CD14-positive monocyte (primary cell): ENCODE measurements around the gene CHMP2A. TPM values are rescaled to one million over a fixed set of nuclear protein-coding genes. Genes with fewer than 3 reads are reported as not detected.

Experiments used
- DNase-seq, 3 donors: peaks; one replicate each; pipeline ENCODE4 v3.0.0-alpha.2; 2011 to 2022
- H2AFZ ChIP-seq: 2 replicates; pipeline ENCODE4 v1.6.0; 2012; ENCODE audit warnings: mild to moderate bottlenecking, low read depth, low read length, inconsistent platforms; ENCODE audit not compliant: insufficient read depth, poor library complexity, severe bottlenecking
- H3K27ac ChIP-seq, 2 donors: 1 replicate in 1 of 2; 2 replicates in 1 of 2; pipeline ENCODE4 v1.5.1; 2012 to 2013; ENCODE audit warnings: low read length in 2 of 2, control low read depth in 1 of 2, inconsistent platforms in 1 of 2, low read depth in 1 of 2, mild to moderate bottlenecking in 1 of 2
- H3K27me3 ChIP-seq, 2 donors: one replicate each; pipeline versions ENCODE4 v1.6.0 to v1.6.1; 2011 to 2013; ENCODE audit warnings: low read length in 2 of 2; ENCODE audit not compliant: control insufficient read depth in 2 of 2, insufficient read depth in 2 of 2
- H3K36me3 ChIP-seq, 2 donors: replicated peaks in 1 of 2; 1 replicate in 1 of 2; 2 replicates in 1 of 2; pipeline versions ENCODE4 v1.5.1 to v1.6.1; 2012 to 2013; ENCODE audit warnings: low read length in 2 of 2, control low read depth in 1 of 2, inconsistent platforms in 1 of 2, mild to moderate bottlenecking in 1 of 2; ENCODE audit not compliant: insufficient read depth in 2 of 2, control insufficient read depth in 1 of 2
- H3K4me1 ChIP-seq, 2 donors: 1 replicate in 1 of 2; 2 replicates in 1 of 2; pipeline versions ENCODE4 v1.5.1 to v1.6.1; 2012 to 2013; ENCODE audit warnings: low read length in 2 of 2, control low read depth in 1 of 2, inconsistent platforms in 1 of 2, mild to moderate bottlenecking in 1 of 2, moderate library complexity in 1 of 2; ENCODE audit not compliant: insufficient read depth in 2 of 2, control insufficient read depth in 1 of 2
- H3K4me2 ChIP-seq: replicated peaks from 2 replicates; pipeline ENCODE3; 2012; ENCODE audit warnings: low read length, moderate library complexity, mild to moderate bottlenecking; ENCODE audit not compliant: poor library complexity, severe bottlenecking; ENCODE audit errors: extremely low read depth
- H3K4me3 ChIP-seq, 3 experiments: fragments of 200-600 bp in 1 of 3; sonication (generic) in 1 of 3; replicated peaks in 1 of 3; 1 replicate in 2 of 3; 2 replicates in 1 of 3; pipeline ENCODE4 v1.5.1; 2011 to 2013; ENCODE audit warnings: low read length in 3 of 3, mild to moderate bottlenecking in 3 of 3, control low read depth in 2 of 3, low read depth in 2 of 3, inconsistent platforms in 1 of 3, moderate library complexity in 1 of 3
- H3K79me2 ChIP-seq: 2 replicates; pipeline ENCODE4 v1.6.0; 2012; ENCODE audit warnings: mild to moderate bottlenecking, control low read depth, inconsistent platforms, low read length, moderate library complexity; ENCODE audit not compliant: insufficient read depth
- H3K9ac ChIP-seq: 2 replicates; pipeline ENCODE4 v1.6.0; 2017; ENCODE audit warnings: low read length, mild to moderate bottlenecking; ENCODE audit not compliant: insufficient read depth, poor library complexity, severe bottlenecking
- H3K9me3 ChIP-seq, 2 donors: replicated peaks in 1 of 2; 1 replicate in 1 of 2; 2 replicates in 1 of 2; pipeline versions ENCODE4 v1.5.1 to v1.6.1; 2012 to 2013; ENCODE audit warnings: low read length in 2 of 2, control low read depth in 1 of 2; ENCODE audit not compliant: control insufficient read depth in 1 of 2, insufficient read depth in 1 of 2
- H4K20me1 ChIP-seq: 2 replicates; pipeline ENCODE4 v1.6.0; 2012; ENCODE audit warnings: mild to moderate bottlenecking, low read length, control low read depth, moderate library complexity; ENCODE audit not compliant: insufficient read depth
- H3K27ac Mint-ChIP-seq, 7 donors: one replicate each; pipeline ENCODE4 v1.8.0; 2020; ENCODE audit warnings: mild to moderate bottlenecking in 7 of 7, mixed read lengths in 7 of 7, moderate library complexity in 6 of 7, inconsistent platforms in 2 of 7
- H3K27me3 Mint-ChIP-seq, 3 donors: one replicate each; pipeline ENCODE4 v1.8.0; 2021 to 2022; ENCODE audit warnings: low read depth in 3 of 3, mild to moderate bottlenecking in 3 of 3, mixed read lengths in 3 of 3, moderate library complexity in 3 of 3, inconsistent platforms in 1 of 3
- H3K36me3 Mint-ChIP-seq, 2 donors: one replicate each; pipeline ENCODE4 v1.8.0; 2020; ENCODE audit warnings: mixed read lengths in 2 of 2, inconsistent platforms in 1 of 2, mild to moderate bottlenecking in 1 of 2
- H3K4me1 Mint-ChIP-seq: one replicate; pipeline ENCODE4 v1.8.0; 2020; ENCODE audit warnings: mild to moderate bottlenecking, mixed read lengths
- H3K4me3 Mint-ChIP-seq, 2 donors: one replicate each; pipeline ENCODE4 v1.8.0; 2020; ENCODE audit warnings: mild to moderate bottlenecking in 2 of 2, mixed read lengths in 2 of 2, moderate library complexity in 1 of 2
- H3K9me3 Mint-ChIP-seq, 7 donors: one replicate each; pipeline ENCODE4 v1.8.0; 2020 to 2022; ENCODE audit warnings: mixed read lengths in 7 of 7, mild to moderate bottlenecking in 6 of 7, moderate library complexity in 6 of 7, inconsistent platforms in 2 of 7
- WGBS: methylation state at CpG from one replicate; pipeline ENCODE4 v1.1.5; 2013; ENCODE audit warnings: missing lambda C conversion rate; ENCODE audit not compliant: insufficient coverage; 5-methylcytosine and 5-hydroxymethylcytosine counted together
- intact Hi-C, 2 donors: fragments of 100-400 bp; cut with micrococcal nuclease; formaldehyde crosslinking; loops; one replicate each; pipeline versions ENCODE4 v1.15.0 to v1.15.1; 2023
- polyA plus RNA-seq, 3 donors: library from polyadenylated mRNA; depleted of rRNA in 1 of 3; unstranded in 2 of 3; stranded (reverse) in 1 of 3; fragments of 300-500 nt in 2 of 3; fragments of >200 nt in 1 of 3; fragmentation: Illumina TruSeq in 2 of 3; gene quantifications; 1 replicate in 2 of 3; 2 replicates in 1 of 3; pipeline ENCODE4 v1.2.3, GENCODE V29; 2012 to 2021
- TF ChIP-seq, protein P1 (sequence below): fragments of 200-600 bp; IDR thresholded peaks from one replicate; pipeline ENCODE4 v1.8.0; 2022; ENCODE audit warnings: antibody characterized with exemption, mild to moderate bottlenecking

The CHMP2A gene
- polyA plus RNA-seq, 3 donors, result 228 to 323 (median 290) TPM

DNA sequence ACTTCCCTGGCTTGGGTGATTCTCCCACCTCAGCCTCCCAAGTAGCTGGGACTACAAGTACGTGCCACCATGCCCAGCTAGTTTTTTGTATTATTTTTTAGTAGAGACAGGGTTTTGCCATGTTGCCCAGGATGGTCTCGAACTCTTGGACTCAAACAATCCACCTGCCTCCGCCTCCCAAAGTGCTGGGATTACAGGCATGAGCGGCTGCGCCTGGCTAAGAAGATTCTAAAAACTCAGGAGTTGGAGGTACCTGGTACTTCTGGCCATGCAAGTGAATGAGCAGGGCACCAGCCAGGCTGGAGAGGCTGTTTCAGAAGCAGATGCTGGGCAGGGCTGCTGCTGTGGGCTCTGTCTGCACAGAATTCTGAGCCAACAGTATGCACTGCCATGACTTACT lies 12.1 kb upstream of the CHMP2A start:
- peaks cover 15% of the 10 kb centered on the region for H3K79me2 ChIP-seq
- WGBS, result 97% methylated on average over 3 of the region's 5 CpGs
- Mint-ChIP-seq H3K9me3 (peaks cover 0 to 11% (median 7%) of the 10 kb centered on the region in 7 donors), H3K27ac (no peak overlapping the region), H3K27me3 (peaks cover 26 to 31% (median 27%) of the 10 kb centered on the region in 3 donors), H3K36me3 (peaks cover 23 to 46% of the 10 kb centered on the region in 2 donors), H3K4me3 (no peak overlapping the region), H3K4me1 (peaks cover 26% of the 10 kb centered on the region)
- no peak overlapping the region for H3K27ac ChIP-seq
- H3K4me3 ChIP-seq, result no peak overlapping the region
- peaks cover 10% of the 10 kb centered on the region for H4K20me1 ChIP-seq
- peaks cover 22 to 25% of the 10 kb centered on the region in 2 donors for H3K4me1 ChIP-seq
- intact Hi-C loops, result no loop called here
- no peak overlapping the region for H2AFZ ChIP-seq
- H3K9me3 ChIP-seq, result peaks cover 0 to 8% of the 10 kb centered on the region in 2 donors
- DNase-seq, result no peak
- peaks cover 15 to 25% of the 10 kb centered on the region in 2 donors for H3K27me3 ChIP-seq
- H3K4me2 ChIP-seq, result no peak overlapping the region
- no peak overlapping the region for H3K9ac ChIP-seq
- TF ChIP-seq, protein P1, sequence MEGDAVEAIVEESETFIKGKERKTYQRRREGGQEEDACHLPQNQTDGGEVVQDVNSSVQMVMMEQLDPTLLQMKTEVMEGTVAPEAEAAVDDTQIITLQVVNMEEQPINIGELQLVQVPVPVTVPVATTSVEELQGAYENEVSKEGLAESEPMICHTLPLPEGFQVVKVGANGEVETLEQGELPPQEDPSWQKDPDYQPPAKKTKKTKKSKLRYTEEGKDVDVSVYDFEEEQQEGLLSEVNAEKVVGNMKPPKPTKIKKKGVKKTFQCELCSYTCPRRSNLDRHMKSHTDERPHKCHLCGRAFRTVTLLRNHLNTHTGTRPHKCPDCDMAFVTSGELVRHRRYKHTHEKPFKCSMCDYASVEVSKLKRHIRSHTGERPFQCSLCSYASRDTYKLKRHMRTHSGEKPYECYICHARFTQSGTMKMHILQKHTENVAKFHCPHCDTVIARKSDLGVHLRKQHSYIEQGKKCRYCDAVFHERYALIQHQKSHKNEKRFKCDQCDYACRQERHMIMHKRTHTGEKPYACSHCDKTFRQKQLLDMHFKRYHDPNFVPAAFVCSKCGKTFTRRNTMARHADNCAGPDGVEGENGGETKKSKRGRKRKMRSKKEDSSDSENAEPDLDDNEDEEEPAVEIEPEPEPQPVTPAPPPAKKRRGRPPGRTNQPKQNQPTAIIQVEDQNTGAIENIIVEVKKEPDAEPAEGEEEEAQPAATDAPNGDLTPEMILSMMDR, result no peak
- peaks cover 9 to 31% of the 10 kb centered on the region in 2 donors for H3K36me3 ChIP-seq

DNA sequence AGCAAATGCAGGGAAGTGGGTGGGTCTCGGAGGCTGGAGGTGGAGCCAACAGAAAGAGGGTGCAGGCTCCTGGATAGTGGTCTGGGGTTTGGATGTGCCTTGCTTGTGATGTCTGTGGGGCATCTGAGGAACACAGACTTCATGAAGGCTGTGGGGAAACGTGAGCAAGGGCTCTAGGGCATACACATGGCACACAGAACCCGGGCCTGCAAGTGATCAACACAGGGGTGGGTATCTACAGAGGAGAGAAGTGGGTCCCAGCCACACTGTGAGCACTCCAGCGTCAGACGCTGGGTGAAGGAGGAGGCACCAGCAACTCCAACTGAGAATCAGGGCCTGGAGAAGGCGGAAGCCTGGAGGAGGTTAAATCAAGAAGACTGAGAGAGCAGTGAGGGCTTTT lies 8.9 kb upstream of the CHMP2A start:
- Histone ChIP-seq H2AFZ (no peak overlapping the region), H3K79me2 (no peaks in the 10 kb centered on the region), H3K4me1 (peaks cover 35 to 37% of the 10 kb centered on the region in 2 donors), H3K27me3 (peaks cover 23 to 39% of the 10 kb centered on the region in 2 donors), H4K20me1 (peaks cover 10% of the 10 kb centered on the region), H3K4me3 (no peak overlapping the region), H3K9ac (no peak overlapping the region), H3K9me3 (peaks cover 0 to 13% of the 10 kb centered on the region in 2 donors), H3K36me3 (peaks cover 6 to 11% of the 10 kb centered on the region in 2 donors), H3K4me2 (no peak overlapping the region), H3K27ac (no peak overlapping the region)
- H3K4me3 Mint-ChIP-seq, result peak overlapping the region in 1 of 2 donors; percentile 86
- peaks cover 40% of the 10 kb centered on the region for H3K4me1 Mint-ChIP-seq
- intact Hi-C loops, result no loop called here
- 95% methylated on average over 5 of the region's 6 CpGs for WGBS
- H3K27me3 Mint-ChIP-seq, result peaks cover 39 to 45% (median 39%) of the 10 kb centered on the region in 3 donors
- H3K9me3 Mint-ChIP-seq, result peaks cover 0 to 17% (median 8%) of the 10 kb centered on the region in 7 donors
- TF ChIP-seq, protein P1, result no peak
- peaks cover 17 to 25% of the 10 kb centered on the region in 2 donors for H3K36me3 Mint-ChIP-seq
- no peak overlapping the region for H3K27ac Mint-ChIP-seq
- DNase-seq, result no peak
